Psoas muscle (tissue), 8 donors: Measurements from ENCODE around the gene AXDND1. TPM values are rescaled to one million over a fixed set of nuclear protein-coding genes. Genes with fewer than 3 reads are reported as not detected.
"Not testable (repeated sequence)": the region's sequence is repeated elsewhere in the genome, so short reads cannot be mapped to it uniquely, and the experiment has no call there.

Experiments used
- ATAC-seq, 4 donors: fragments of 200-7000 bp; cut with Tn5 transposase; one replicate each; pipeline ENCODE4 v1.9.1; 2020; ENCODE audit warnings: moderate library complexity in 3 of 4, mild to moderate bottlenecking in 2 of 4
- DNase-seq, 2 donors: peaks; one replicate each; pipeline ENCODE4 v3.0.0-alpha.2; 2020
- H3K27ac ChIP-seq: fragments of 200-600 bp; one replicate; pipeline ENCODE4 v1.8.0; 2022
- H3K27me3 ChIP-seq, 3 donors: fragments of 200-600 bp in 1 of 3; one replicate each; pipeline versions ENCODE4 v1.6.1 to v1.8.0; 2013 to 2022; ENCODE audit warnings: low read length in 2 of 3, mild to moderate bottlenecking in 2 of 3, moderate library complexity in 1 of 3; ENCODE audit not compliant: insufficient read depth in 3 of 3
- H3K36me3 ChIP-seq, 2 donors: fragments of 200-600 bp in 1 of 2; one replicate each; pipeline versions ENCODE4 v1.6.1 to v1.8.0; 2013 to 2022; ENCODE audit warnings: low read depth in 1 of 2, mild to moderate bottlenecking in 1 of 2, moderate library complexity in 1 of 2; ENCODE audit not compliant: insufficient read depth in 1 of 2
- H3K4me1 ChIP-seq: fragments of 200-600 bp; one replicate; pipeline ENCODE4 v1.8.0; 2022
- H3K4me3 ChIP-seq: fragments of 200-600 bp; one replicate; pipeline ENCODE4 v1.8.0; 2022; ENCODE audit warnings: mild to moderate bottlenecking
- H3K9me3 ChIP-seq: fragments of 200-600 bp; one replicate; pipeline ENCODE4 v1.8.0; 2022
- WGBS, 3 donors: extraction: QIAGEN DNeasy Blood & Tissue Kit; methylation state at CpG; one replicate each; pipeline versions ENCODE4 v1.1.6 to v1.1.7; 2013; 5-methylcytosine and 5-hydroxymethylcytosine counted together
- intact Hi-C, 2 donors: fragments of 100-400 bp; cut with DNase I; formaldehyde crosslinking; loops; one replicate each; pipeline versions ENCODE4 v1.11.0 to v1.14.2; 2022
- polyA plus RNA-seq, 3 donors: library from polyadenylated mRNA; stranded (reverse); fragments of 200-250 nt; gene quantifications; one replicate each; pipeline ENCODE4 v1.2.3, GENCODE V29; 2013
- total RNA-seq, 4 donors: library from RNA; stranded (reverse); fragmentation: NEBNext Ultra II Directional in 2 of 4; extraction: Animal tissue kit (Norgen Biotek cat#: 25700) in 2 of 4; gene quantifications; one replicate each; pipeline versions ENCODE4 v1.2.1 to v1.2.4, GENCODE V29; 2021 to 2023
- TF ChIP-seq, protein P1 (sequence below): fragments of 200-600 bp; IDR thresholded peaks from one replicate; pipeline ENCODE4 v1.8.0; 2022; ENCODE audit warnings: antibody characterized with exemption
- donor health status: healthy with polysubstance abuse.
- donor health status: DM: no; HTN: no; CAD: no; lungs with moderate emphysema.
- donor health status: Bipolar disorder and iron deficiency.
- donor health status: healthy.
- donor health status: DM: yes; HTN: yes; CAD: no.
- donor health status: DM: no; HTN: no; CAD: no.
- donor health status: DM: no; HTN: no; CAD: no.
- donor health status: DM: yes; HTN: yes; CAD: no.

AXDND1 gene
- total and polyA plus RNA-seq, 7 donors: 0.09 to 0.18 TPM; not detected in 5

DNA sequence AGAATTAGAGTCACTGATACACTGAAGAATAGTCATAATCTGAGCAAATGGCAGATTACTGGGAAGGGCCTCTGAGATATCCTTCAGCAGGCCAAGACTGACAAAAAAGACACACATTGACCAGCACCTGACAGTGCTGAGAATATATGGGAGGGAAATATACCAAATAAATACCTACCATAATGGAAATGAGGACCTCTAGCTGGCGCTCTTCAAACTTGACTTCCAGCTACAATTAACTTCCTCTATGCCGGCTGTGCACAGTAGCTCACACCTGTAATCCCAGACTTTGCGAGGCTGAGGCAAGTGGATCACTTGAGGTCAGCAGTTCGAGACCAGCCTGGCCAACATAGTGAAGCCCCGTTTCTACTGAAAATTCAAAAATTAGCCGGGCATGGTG, 140.4 kb downstream of the AXDND1 start:
- DNase-seq: no peak
- intact Hi-C loops: no loop called here
- H3K9me3 ChIP-seq: no peaks in the 10 kb centered on the region
- no peak overlapping the region for H3K27ac ChIP-seq
- H3K36me3 ChIP-seq: no peaks in the 10 kb centered on the region
- WGBS, 3 donors: 86 to 90% (median 88%) methylated on average over 6 of the region's 6 CpGs
- no peaks in the 10 kb centered on the region for H3K4me1 ChIP-seq
- H3K4me3 ChIP-seq: no peak overlapping the region
- TF ChIP-seq, protein P1, sequence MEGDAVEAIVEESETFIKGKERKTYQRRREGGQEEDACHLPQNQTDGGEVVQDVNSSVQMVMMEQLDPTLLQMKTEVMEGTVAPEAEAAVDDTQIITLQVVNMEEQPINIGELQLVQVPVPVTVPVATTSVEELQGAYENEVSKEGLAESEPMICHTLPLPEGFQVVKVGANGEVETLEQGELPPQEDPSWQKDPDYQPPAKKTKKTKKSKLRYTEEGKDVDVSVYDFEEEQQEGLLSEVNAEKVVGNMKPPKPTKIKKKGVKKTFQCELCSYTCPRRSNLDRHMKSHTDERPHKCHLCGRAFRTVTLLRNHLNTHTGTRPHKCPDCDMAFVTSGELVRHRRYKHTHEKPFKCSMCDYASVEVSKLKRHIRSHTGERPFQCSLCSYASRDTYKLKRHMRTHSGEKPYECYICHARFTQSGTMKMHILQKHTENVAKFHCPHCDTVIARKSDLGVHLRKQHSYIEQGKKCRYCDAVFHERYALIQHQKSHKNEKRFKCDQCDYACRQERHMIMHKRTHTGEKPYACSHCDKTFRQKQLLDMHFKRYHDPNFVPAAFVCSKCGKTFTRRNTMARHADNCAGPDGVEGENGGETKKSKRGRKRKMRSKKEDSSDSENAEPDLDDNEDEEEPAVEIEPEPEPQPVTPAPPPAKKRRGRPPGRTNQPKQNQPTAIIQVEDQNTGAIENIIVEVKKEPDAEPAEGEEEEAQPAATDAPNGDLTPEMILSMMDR: no peak
- H3K27me3 ChIP-seq: no peaks in the 10 kb centered on the region
- no peak for ATAC-seq

DNA sequence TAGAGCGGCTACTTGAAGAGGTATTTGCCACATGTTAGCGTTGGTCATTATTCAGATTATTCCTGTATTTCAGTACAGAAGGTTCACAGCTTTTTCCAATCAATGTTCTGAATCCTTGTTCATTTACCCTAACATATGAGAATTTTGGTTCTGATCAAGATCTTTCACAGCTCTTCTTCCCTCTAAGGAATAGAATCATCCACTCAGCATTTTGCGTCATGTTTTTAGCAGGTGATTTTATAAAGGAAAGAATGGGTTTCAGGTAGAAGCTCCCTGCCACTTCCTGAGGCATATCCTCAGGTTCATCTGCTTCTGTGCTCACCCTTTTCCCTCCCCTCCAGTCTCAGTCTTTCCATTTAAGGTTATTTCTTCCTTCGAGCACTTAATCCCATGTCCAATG, 143.6 kb downstream of the AXDND1 start:
- H3K9me3 ChIP-seq: no peaks in the 10 kb centered on the region
- no peak overlapping the region for H3K4me3 ChIP-seq
- H3K36me3 ChIP-seq: no peaks in the 10 kb centered on the region
- intact Hi-C loops: no loop called here
- H3K4me1 ChIP-seq: no peaks in the 10 kb centered on the region
- no peak overlapping the region for H3K27ac ChIP-seq
- whole genome bisulfite sequencing, 3 donors: 79 to 85% (median 84%) methylated on average over 4 of the region's 4 CpGs
- DNase-seq (no peak), ATAC-seq (no peak)
- TF ChIP-seq, protein P1: no peak
- no peaks in the 10 kb centered on the region for H3K27me3 ChIP-seq

- intact Hi-C loops: no loop called here
- WGBS, 3 donors: 42 to 57% (median 46%) methylated on average over 2 of the region's 2 CpGs
- Histone ChIP-seq H3K36me3 (no peaks in the 10 kb centered on the region), H3K4me3 (no peak overlapping the region), H3K27me3 (no peaks in the 10 kb centered on the region), H3K27ac (no peak overlapping the region), H3K4me1 (no peaks in the 10 kb centered on the region), H3K9me3 (no peaks in the 10 kb centered on the region)
- TF ChIP-seq, protein P1: no peak
- DNase-seq (no peak), ATAC-seq (no peak)
Measured at GRCh38 chr1:179510038-179510437, 144.3 kb downstream of the AXDND1 start.

GRCh38 chr1:179516976-179517705, 151.4 kb downstream of the AXDND1 start:
- ATAC-seq: no peak
- WGBS, 3 donors: 69 to 80% (median 71%) methylated on average over 11 of the region's 11 CpGs

DNA sequence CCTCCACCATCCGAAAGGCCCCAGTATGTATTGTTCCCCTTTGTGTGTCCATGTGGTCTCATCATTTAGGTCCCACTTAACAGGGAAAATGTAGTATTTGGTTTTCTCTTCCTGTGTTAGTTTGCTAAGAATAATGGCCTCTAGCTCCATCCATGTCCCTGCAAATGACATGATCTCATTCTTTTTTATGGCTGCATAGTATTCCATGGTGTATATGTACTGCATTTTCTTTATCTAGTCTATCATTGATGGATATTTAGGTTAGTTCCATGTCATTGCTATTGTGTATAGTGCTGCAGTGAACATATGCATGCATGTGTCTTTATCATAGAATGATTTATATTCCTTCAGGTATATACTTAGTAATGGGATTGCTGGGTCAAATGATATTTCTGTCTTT, 152.8 kb downstream of the AXDND1 start:
- H3K27ac ChIP-seq, H3K27me3 ChIP-seq, H3K4me1 ChIP-seq, H3K36me3 ChIP-seq, DNase-seq, H3K9me3 ChIP-seq, intact Hi-C loops, ATAC-seq, H3K4me3 ChIP-seq: not testable (repeated sequence)
- WGBS, 3 donors: 98 to 100% (median 100%) methylated on average over 1 of the region's 1 CpG

More at GRCh38 chr1:179516976-179517705, 151.4 kb downstream of the AXDND1 start:
- no peak overlapping the region for H3K4me3 ChIP-seq
- DNase-seq: no peak
- no peaks in the 10 kb centered on the region for H3K4me1 ChIP-seq
- no peak overlapping the region for H3K27ac ChIP-seq
- no peaks in the 10 kb centered on the region for H3K36me3 ChIP-seq
- intact Hi-C loops: no loop called here
- TF ChIP-seq, protein P1: no peak
- no peaks in the 10 kb centered on the region for H3K27me3 ChIP-seq
- no peaks in the 10 kb centered on the region for H3K9me3 ChIP-seq
